Neuronal stem cell (in vitro differentiated cells): ENCODE results near the gene BCAN.
A peak's percentile ranks its signal among the peaks of the same experiment; 100 is the strongest.

Experiments used
- DNase-seq: peaks from one replicate; pipeline ENCODE4 v3.0.0-alpha.2; 2013; ENCODE audit warnings: low spot score
- H2AFZ ChIP-seq: one replicate; pipeline ENCODE4 v1.6.1; 2013; ENCODE audit warnings: mild to moderate bottlenecking, low read length, inconsistent platforms
- H2AK5ac ChIP-seq: 2 replicates; pipeline ENCODE4 v1.6.1; 2013; ENCODE audit warnings: low read depth, mild to moderate bottlenecking, inconsistent platforms, low read length, moderate library complexity, mixed read lengths
- H2BK120ac ChIP-seq: 2 replicates; pipeline ENCODE4 v1.6.1; 2013; ENCODE audit warnings: low read depth, mild to moderate bottlenecking, inconsistent platforms, low read length, moderate library complexity, mixed read lengths
- H2BK12ac ChIP-seq: one replicate; pipeline ENCODE4 v1.6.1; 2013; ENCODE audit warnings: low read length, inconsistent platforms
- H2BK15ac ChIP-seq: 2 replicates; pipeline ENCODE4 v1.6.1; 2013; ENCODE audit warnings: mild to moderate bottlenecking, low read length, inconsistent platforms, mixed read lengths
- H2BK5ac ChIP-seq: one replicate; pipeline ENCODE4 v1.6.1; 2013; ENCODE audit warnings: inconsistent platforms, mild to moderate bottlenecking, low read length, moderate library complexity
- H3K14ac ChIP-seq: one replicate; pipeline ENCODE4 v1.6.1; 2013; ENCODE audit warnings: low read length, inconsistent platforms
- H3K18ac ChIP-seq: 2 replicates; pipeline ENCODE4 v1.6.1; 2013; ENCODE audit warnings: low read length, inconsistent platforms
- H3K23ac ChIP-seq: 2 replicates; pipeline ENCODE4 v1.6.1; 2013; ENCODE audit warnings: low read depth, mild to moderate bottlenecking, mixed read lengths, low read length, inconsistent platforms; ENCODE audit not compliant: poor library complexity
- H3K27ac ChIP-seq: replicated peaks from 3 replicates; pipeline ENCODE4 v1.5.1; 2013; ENCODE audit warnings: low read length, inconsistent platforms
- H3K27me3 ChIP-seq, 3 experiments: 2 replicates each; pipeline ENCODE4 v1.6.1; 2013; ENCODE audit warnings: low read length in 3 of 3, mild to moderate bottlenecking in 2 of 3, inconsistent platforms in 1 of 3, low read depth in 1 of 3, mixed read lengths in 1 of 3, moderate library complexity in 1 of 3; ENCODE audit not compliant: control insufficient read depth in 3 of 3, insufficient read depth in 3 of 3
- H3K36me3 ChIP-seq, 2 donors: replicated peaks in 1 of 2; 2 replicates each; pipeline ENCODE4 v1.6.1; 2013; ENCODE audit warnings: low read length in 2 of 2; ENCODE audit not compliant: control insufficient read depth in 2 of 2, insufficient read depth in 2 of 2
- H3K4ac ChIP-seq: 2 replicates; pipeline ENCODE4 v1.6.1; 2013; ENCODE audit warnings: inconsistent platforms, mild to moderate bottlenecking, low read length, moderate library complexity
- H3K4me1 ChIP-seq, 2 donors: 1 replicate in 1 of 2; 2 replicates in 1 of 2; pipeline ENCODE4 v1.6.1; 2013; ENCODE audit warnings: low read length in 2 of 2, low read depth in 1 of 2; ENCODE audit not compliant: control insufficient read depth in 2 of 2, insufficient read depth in 1 of 2
- H3K4me2 ChIP-seq: one replicate; pipeline ENCODE4 v1.6.1; 2013; ENCODE audit warnings: mild to moderate bottlenecking, low read length, inconsistent platforms; ENCODE audit not compliant: insufficient read depth, poor library complexity, severe bottlenecking
- H3K4me3 ChIP-seq, 2 donors: 2 replicates each; pipeline ENCODE4 v1.5.1; 2013; ENCODE audit warnings: low read length in 2 of 2, mild to moderate bottlenecking in 2 of 2, inconsistent platforms in 1 of 2, moderate library complexity in 1 of 2
- H3K79me1 ChIP-seq: one replicate; pipeline ENCODE4 v1.6.1; 2013; ENCODE audit warnings: low read depth, mild to moderate bottlenecking, inconsistent platforms, low read length, moderate library complexity
- H3K9ac ChIP-seq: one replicate; pipeline ENCODE4 v1.6.1; 2013; ENCODE audit warnings: mild to moderate bottlenecking, low read depth, low read length, inconsistent platforms; ENCODE audit not compliant: poor library complexity
- H3K9me3 ChIP-seq, 2 donors: replicated peaks in 1 of 2; 2 replicates each; pipeline versions ENCODE3 to v1.6.1; 2013; ENCODE audit warnings: low read length in 2 of 2, mild to moderate bottlenecking in 2 of 2, inconsistent platforms in 1 of 2, low read depth in 1 of 2, mixed read lengths in 1 of 2, moderate library complexity in 1 of 2; ENCODE audit not compliant: control insufficient read depth in 2 of 2, insufficient read depth in 1 of 2
- H4K8ac ChIP-seq: one replicate; pipeline ENCODE4 v1.6.1; 2013; ENCODE audit warnings: low read depth, mild to moderate bottlenecking, inconsistent platforms, low read length, moderate library complexity
- H4K91ac ChIP-seq: one replicate; pipeline ENCODE4 v1.6.1; 2013; ENCODE audit warnings: low read length, low read depth, mild to moderate bottlenecking, inconsistent platforms; ENCODE audit not compliant: poor library complexity
- WGBS, 2 donors: extraction: QIAGEN DNeasy Blood & Tissue Kit; methylation state at CpG; one replicate each; pipeline ENCODE4 v1.1.7; 2013; ENCODE audit warnings: missing lambda C conversion rate in 2 of 2, mixed read lengths in 1 of 2; ENCODE audit not compliant: insufficient read length in 2 of 2, insufficient replicate concordance in 1 of 2; ENCODE audit errors: extremely low coverage in 2 of 2; 5-methylcytosine and 5-hydroxymethylcytosine counted together

BCAN gene

DNA sequence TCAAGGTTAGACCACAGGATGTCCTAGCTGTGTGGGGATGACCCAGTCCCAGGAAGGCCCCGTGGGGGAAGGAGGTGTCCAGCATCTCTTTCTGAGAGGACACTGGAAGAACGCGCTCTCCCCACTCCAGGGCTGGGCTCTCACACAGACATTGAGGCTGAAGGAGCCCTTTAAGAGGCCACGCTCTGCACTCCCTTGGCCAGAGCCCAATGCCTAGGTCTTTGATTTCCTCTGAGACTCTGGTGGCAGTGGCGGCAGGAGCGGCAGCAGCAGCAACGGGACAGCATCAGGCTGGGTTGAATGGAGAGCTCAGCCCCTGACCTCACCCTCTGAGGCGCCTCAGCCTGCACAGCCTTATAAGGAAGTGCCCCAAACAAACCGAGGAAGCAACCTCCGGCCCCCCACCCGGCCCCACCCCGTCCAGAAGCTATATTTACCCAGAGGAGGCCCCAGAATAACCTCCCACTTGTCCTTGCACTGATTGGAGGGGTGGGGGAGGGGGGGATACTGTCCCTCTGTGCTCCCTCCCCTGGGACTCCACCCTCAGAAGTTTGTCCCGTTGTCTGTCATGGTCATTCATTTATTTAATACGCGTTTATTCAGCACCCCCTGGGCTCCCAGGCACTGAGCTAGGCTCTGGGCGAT, 23.0 kb downstream of the BCAN start:
- Histone ChIP-seq H3K14ac (no peak overlapping the region), H3K4me2 (peak overlapping the region; percentile 15), H3K4me1 (peaks cover 79 to 82% of the 10 kb centered on the region in 2 donors), H3K9ac (no peak overlapping the region), H2AFZ (peak overlapping the region; percentile 46), H3K27me3 (no peaks in the 10 kb centered on the region), H4K91ac (peak overlapping the region; percentile 41), H2BK15ac (peak overlapping the region; percentile 6), H3K4ac (no peak overlapping the region), H3K36me3 (peaks cover 0 to 1% of the 10 kb centered on the region in 2 donors), H3K27ac (peak overlapping the region; percentile 82), H2AK5ac (peak overlapping the region; percentile 38), H3K4me3 (peak overlapping the region in 1 of 2 donors; percentile 9), H3K23ac (no peak overlapping the region), H2BK5ac (peak overlapping the region; percentile 25), H2BK120ac (peak overlapping the region; percentile 63), H3K18ac (peak overlapping the region; percentile 44), H4K8ac (no peak overlapping the region), H3K9me3 (no peaks in the 10 kb centered on the region), H3K79me1 (peaks cover 2% of the 10 kb centered on the region), H2BK12ac (peak overlapping the region; percentile 89)
- no peak for DNase-seq
- WGBS, 2 donors = no CpG with 5 or more reads among the region's 16 CpGs

DNA sequence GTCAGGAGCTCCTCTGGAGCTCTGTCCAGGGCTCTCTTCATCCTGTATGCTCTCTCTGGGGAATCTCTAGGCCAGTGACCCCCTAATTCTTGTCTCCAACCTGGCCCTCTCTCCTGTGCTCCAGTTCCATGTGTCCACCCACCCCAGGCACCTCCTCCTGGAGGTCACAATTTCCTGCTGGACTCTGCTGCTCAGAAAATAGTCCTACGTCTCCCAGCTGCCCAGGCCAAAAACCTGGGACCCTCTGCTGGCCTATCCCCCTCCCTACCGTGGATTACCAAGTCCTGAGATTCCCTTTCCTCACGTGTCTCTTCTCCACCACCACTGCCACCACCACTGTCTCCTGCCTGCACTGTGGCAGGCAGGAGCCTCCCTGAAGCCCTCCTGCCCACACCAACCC, 23.6 kb downstream of the BCAN start:
- no peak for DNase-seq
- H2BK15ac ChIP-seq = peak overlapping the region; percentile 28
- peak overlapping the region; percentile 25 for H2BK5ac ChIP-seq
- no peak overlapping the region for H4K91ac ChIP-seq
- no peaks in the 10 kb centered on the region for H3K79me1 ChIP-seq
- H3K14ac ChIP-seq = no peak overlapping the region
- H2AK5ac ChIP-seq = peak overlapping the region; percentile 38
- H3K23ac ChIP-seq = no peak overlapping the region
- peaks cover 81 to 85% of the 10 kb centered on the region in 2 donors for H3K4me1 ChIP-seq
- no peaks in the 10 kb centered on the region for H3K27me3 ChIP-seq
- peak overlapping the region; percentile 46 for H3K27ac ChIP-seq
- no peak overlapping the region for H3K9ac ChIP-seq
- H3K9me3 ChIP-seq = no peaks in the 10 kb centered on the region
- no peak overlapping the region for H3K4me3 ChIP-seq
- no peak overlapping the region for H2BK12ac ChIP-seq
- H2BK120ac ChIP-seq = peak overlapping the region; percentile 61
- no CpG with 5 or more reads among the region's 3 CpGs for WGBS, 2 donors
- peak overlapping the region; percentile 55 for H3K18ac ChIP-seq
- H3K4me2 ChIP-seq = no peak overlapping the region
- H2AFZ ChIP-seq = no peak overlapping the region
- no peak overlapping the region for H3K4ac ChIP-seq
- peaks cover 0 to 4% of the 10 kb centered on the region in 2 donors for H3K36me3 ChIP-seq
- H4K8ac ChIP-seq = no peak overlapping the region

DNA sequence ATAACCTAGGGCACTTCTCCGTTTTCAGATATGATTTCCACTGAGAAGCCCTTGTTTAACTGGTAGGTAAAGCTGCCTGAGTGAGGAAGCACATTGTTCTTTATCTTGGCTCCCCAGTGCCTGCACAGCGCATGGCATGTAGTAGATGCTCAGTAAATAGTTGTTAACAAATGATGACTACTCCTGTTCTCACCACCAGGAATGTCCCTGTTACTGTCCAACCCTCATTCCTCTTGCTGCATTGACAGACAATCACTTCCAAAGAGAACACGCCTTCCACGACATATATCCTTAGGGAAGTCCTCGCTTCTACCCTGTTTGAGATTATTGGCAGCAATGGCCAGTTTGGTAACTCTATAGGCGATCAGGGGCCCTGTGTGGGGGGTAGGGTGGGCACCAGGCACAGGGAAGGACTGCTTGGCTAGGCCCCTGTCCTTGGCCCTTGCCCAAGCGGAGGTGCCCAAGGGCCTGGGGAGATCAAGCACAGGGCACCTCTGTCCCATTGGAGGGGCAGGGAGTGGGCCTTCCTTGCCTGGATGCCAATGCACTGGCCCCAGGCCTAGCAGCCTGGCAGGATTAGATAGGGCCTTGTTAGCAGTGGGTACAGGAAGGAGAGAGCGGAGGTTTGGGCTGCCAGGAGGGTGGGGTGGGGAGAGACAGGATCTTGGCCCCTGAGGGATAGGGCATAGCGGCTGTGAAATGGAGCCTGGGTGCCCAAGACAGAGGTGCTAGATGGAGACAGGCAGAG, 25.1 kb downstream of the BCAN start:
- no peak overlapping the region for H3K4me3 ChIP-seq
- H3K9ac ChIP-seq = no peak overlapping the region
- peaks cover 13% of the 10 kb centered on the region in 2 donors for H3K36me3 ChIP-seq
- H3K18ac ChIP-seq = peak overlapping the region; percentile 95
- no CpG with 5 or more reads among the region's 9 CpGs for WGBS, 2 donors
- peak overlapping the region; percentile 59 for H2AK5ac ChIP-seq
- H2AFZ ChIP-seq = no peak overlapping the region
- H4K91ac ChIP-seq = no peak overlapping the region
- H3K27ac ChIP-seq = peak overlapping the region; percentile 61
- H2BK5ac ChIP-seq = peak overlapping the region; percentile 2
- H2BK120ac ChIP-seq = no peak overlapping the region
- H3K4ac ChIP-seq = no peak overlapping the region
- H3K27me3 ChIP-seq = no peaks in the 10 kb centered on the region
- H3K79me1 ChIP-seq = no peaks in the 10 kb centered on the region
- peak overlapping the region; percentile 2 for H3K14ac ChIP-seq
- peak overlapping the region; percentile 14 for H3K23ac ChIP-seq
- no peak overlapping the region for H3K4me2 ChIP-seq
- no peak for DNase-seq
- no peak overlapping the region for H2BK12ac ChIP-seq
- H3K4me1 ChIP-seq = peaks cover 72 to 77% of the 10 kb centered on the region in 2 donors
- no peak overlapping the region for H2BK15ac ChIP-seq
- peaks cover 0 to 3% of the 10 kb centered on the region in 2 donors for H3K9me3 ChIP-seq
- peak overlapping the region; percentile 29 for H4K8ac ChIP-seq

DNA sequence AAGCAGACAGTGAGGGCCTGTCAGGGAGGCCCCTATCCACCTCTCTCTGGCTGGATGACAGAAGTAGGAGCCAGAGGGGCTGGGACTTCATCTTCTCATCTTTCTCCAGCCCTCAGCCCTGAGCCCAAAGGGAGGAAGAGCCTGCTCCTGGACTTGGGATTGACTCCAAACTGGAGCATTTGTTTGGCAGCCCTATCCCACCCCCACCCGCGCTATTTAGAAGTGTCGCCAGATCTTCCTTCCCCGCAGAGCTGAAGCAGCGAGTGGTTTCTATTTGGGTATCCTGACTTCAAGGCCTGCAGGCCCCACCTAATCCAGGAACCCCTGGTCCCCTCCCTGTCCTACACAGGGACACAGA, 25.7 kb downstream of the BCAN start:
- peak overlapping the region; percentile 73 for H3K9ac ChIP-seq
- no peak overlapping the region for H2BK12ac ChIP-seq
- H3K18ac ChIP-seq = peak overlapping the region; percentile 95
- no peak overlapping the region for H3K4me3 ChIP-seq
- H4K91ac ChIP-seq = no peak overlapping the region
- H2BK120ac ChIP-seq = no peak overlapping the region
- H4K8ac ChIP-seq = no peak overlapping the region
- H3K4me2 ChIP-seq = no peak overlapping the region
- H2AFZ ChIP-seq = no peak overlapping the region
- peak overlapping the region; percentile 2 for H3K14ac ChIP-seq
- peaks cover 1 to 8% of the 10 kb centered on the region in 2 donors for H3K9me3 ChIP-seq
- H3K27ac ChIP-seq = peak overlapping the region; percentile 61
- WGBS, 2 donors = no CpG with 5 or more reads among the region's 5 CpGs
- no peak overlapping the region for H3K4ac ChIP-seq
- peak overlapping the region; percentile 14 for H2BK15ac ChIP-seq
- H3K23ac ChIP-seq = peak overlapping the region; percentile 44
- peaks cover 69 to 74% of the 10 kb centered on the region in 2 donors for H3K4me1 ChIP-seq
- peak overlapping the region; percentile 59 for H2AK5ac ChIP-seq
- DNase-seq = no peak
- H3K27me3 ChIP-seq = no peaks in the 10 kb centered on the region
- H2BK5ac ChIP-seq = no peak overlapping the region
- peaks cover 18% of the 10 kb centered on the region in 2 donors for H3K36me3 ChIP-seq
- peaks cover 1% of the 10 kb centered on the region for H3K79me1 ChIP-seq
